Panc1 (cell line): ENCODE measurements around the gene CDH15. TPM values are rescaled to one million over a fixed set of nuclear protein-coding genes. Genes with fewer than 3 reads are reported as not detected.

Source experiments
- ATAC-seq: fragments of 200-7000 bp; cut with Tn5 transposase; 2 replicates; pipeline ENCODE4 v1.9.1; 2020; ENCODE audit warnings: mild to moderate bottlenecking, moderate library complexity
- BruUV-seq: library from RNA; stranded (reverse); fragments of 400-500 nt; replicated peaks from 2 replicates; lab custom pipeline; 2021; lab: Mats Ljungman, UMichigan
- CTCF ChIA-PET: fragments of 300-600 bp; sonication (Branson Sonifier 250); formaldehyde crosslinking; loops from one replicate; lab custom pipeline; 2022; ENCODE audit warnings: antibody characterized with exemption; lab: Charles Lee
- POLR2A ChIA-PET: fragments of 300-600 bp; sonication (Branson Sonifier 250); formaldehyde crosslinking; loops from one replicate; lab custom pipeline; 2022; ENCODE audit warnings: antibody characterized with exemption; lab: Charles Lee
- DNase-seq: peaks from one replicate; pipeline ENCODE4 v3.0.0-alpha.2; 2010; ENCODE audit warnings: low read depth, low spot score
- H3K27ac ChIP-seq: 2 replicates; pipeline ENCODE4 v1.5.1; 2011; ENCODE audit warnings: mild to moderate bottlenecking, low read length, inconsistent platforms
- H3K27me3 ChIP-seq: fragments of 200-500 bp; sonication (Bioruptor generic); 2 replicates; pipeline ENCODE4 v1.6.0; 2014; ENCODE audit warnings: low read length, inconsistent platforms; ENCODE audit not compliant: control insufficient read depth, insufficient read depth
- H3K36me3 ChIP-seq: fragments of 200-500 bp; sonication (Bioruptor generic); 2 replicates; pipeline ENCODE4 v1.5.1; 2014; ENCODE audit warnings: inconsistent platforms, mild to moderate bottlenecking, low read length, moderate library complexity; ENCODE audit not compliant: control insufficient read depth, insufficient read depth
- H3K4me1 ChIP-seq: 2 replicates; pipeline ENCODE4 v1.5.1; 2011; ENCODE audit warnings: inconsistent platforms, mild to moderate bottlenecking, low read length, moderate library complexity; ENCODE audit not compliant: control insufficient read depth, insufficient read depth
- H3K4me3 ChIP-seq, 2 experiments: 2 replicates each; pipeline ENCODE4 v1.5.1; 2011 to 2012; ENCODE audit warnings: low read depth in 2 of 2, low read length in 2 of 2, mild to moderate bottlenecking in 2 of 2, inconsistent platforms in 1 of 2, moderate library complexity in 1 of 2
- H3K9me3 ChIP-seq: fragments of 200-500 bp; sonication (Bioruptor generic); 2 replicates; pipeline ENCODE4 v1.5.1; 2014; ENCODE audit warnings: low read depth, mild to moderate bottlenecking, inconsistent platforms, low read length, moderate library complexity; ENCODE audit not compliant: control insufficient read depth, insufficient read depth
- POLR2AphosphoS5 ChIP-seq: IDR thresholded peaks from 2 replicates; pipeline ENCODE4 v1.6.1; 2012; ENCODE audit warnings: mild to moderate bottlenecking, low read depth, low read length, moderate library complexity
- SIN3A ChIP-seq: IDR thresholded peaks from 2 replicates; pipeline ENCODE4 v1.6.1; 2012; ENCODE audit warnings: low read depth, mild to moderate bottlenecking, low read length, moderate library complexity, borderline replicate concordance; ENCODE audit not compliant: insufficient read depth
- TCF7L2 ChIP-seq: IDR thresholded peaks from 2 replicates; pipeline ENCODE4 v1.6.1; 2011; ENCODE audit warnings: mild to moderate bottlenecking, low read depth, low read length, inconsistent platforms
- in situ Hi-C: cut with HindIII; loops from 2 replicates; pipeline ENCODE4 v1.10.0; 2016; ENCODE audit warnings: low sequenced_read_pairs, low pct_unique_long_range_greater_than_20kb
- intact Hi-C: fragments of 100-400 bp; cut with micrococcal nuclease; formaldehyde crosslinking; loops from one replicate; pipeline ENCODE4 v1.10.0; 2022; ENCODE audit not compliant: unreplicated experiment
- total RNA-seq: library from RNA; stranded (reverse); gene quantifications from one replicate; pipeline ENCODE4 v1.2.1, GENCODE V29; 2021; ENCODE audit not compliant: unreplicated experiment
- TF ChIP-seq, protein P1 (sequence below): fragments of 450-650 bp; IDR thresholded peaks from 2 replicates; pipeline ENCODE4 v1.5.1; 2017; ENCODE audit warnings: mild to moderate bottlenecking
- TF ChIP-seq, protein P2 (sequence below), 2 experiments: IDR thresholded peaks; 2 replicates each; pipeline ENCODE4 v1.6.1; 2011 to 2012; ENCODE audit warnings: low read depth in 2 of 2, control low read depth in 1 of 2, low read length in 1 of 2, mild to moderate bottlenecking in 1 of 2, moderate library complexity in 1 of 2; ENCODE audit not compliant: insufficient read depth in 1 of 2

The CDH15 gene
- total RNA-seq, 1 experiment from 2014 or later, result 0.51 TPM

GRCh38 chr16:89139907-89140361 is 31.6 kb upstream of the CDH15 start:
- Histone ChIP-seq H3K9me3 (no peaks in the 10 kb centered on the region), H3K27ac (no peak overlapping the region), H3K4me1 (no peaks in the 10 kb centered on the region), H3K36me3 (no peaks in the 10 kb centered on the region), H3K4me3 (no peak overlapping the region), H3K27me3 (no peaks in the 10 kb centered on the region)
- DNase-seq (no peak), ATAC-seq (no peak)
- intact Hi-C loops (no loop called here), in situ Hi-C loops (no loop called here)
- CTCF ChIA-PET, result no interaction called here
- BruUV-seq, result no TSS peak
- POLR2A ChIA-PET, result no interaction called here
- TF ChIP-seq POLR2AphosphoS5, result no peak
- TF ChIP-seq, protein P1, sequence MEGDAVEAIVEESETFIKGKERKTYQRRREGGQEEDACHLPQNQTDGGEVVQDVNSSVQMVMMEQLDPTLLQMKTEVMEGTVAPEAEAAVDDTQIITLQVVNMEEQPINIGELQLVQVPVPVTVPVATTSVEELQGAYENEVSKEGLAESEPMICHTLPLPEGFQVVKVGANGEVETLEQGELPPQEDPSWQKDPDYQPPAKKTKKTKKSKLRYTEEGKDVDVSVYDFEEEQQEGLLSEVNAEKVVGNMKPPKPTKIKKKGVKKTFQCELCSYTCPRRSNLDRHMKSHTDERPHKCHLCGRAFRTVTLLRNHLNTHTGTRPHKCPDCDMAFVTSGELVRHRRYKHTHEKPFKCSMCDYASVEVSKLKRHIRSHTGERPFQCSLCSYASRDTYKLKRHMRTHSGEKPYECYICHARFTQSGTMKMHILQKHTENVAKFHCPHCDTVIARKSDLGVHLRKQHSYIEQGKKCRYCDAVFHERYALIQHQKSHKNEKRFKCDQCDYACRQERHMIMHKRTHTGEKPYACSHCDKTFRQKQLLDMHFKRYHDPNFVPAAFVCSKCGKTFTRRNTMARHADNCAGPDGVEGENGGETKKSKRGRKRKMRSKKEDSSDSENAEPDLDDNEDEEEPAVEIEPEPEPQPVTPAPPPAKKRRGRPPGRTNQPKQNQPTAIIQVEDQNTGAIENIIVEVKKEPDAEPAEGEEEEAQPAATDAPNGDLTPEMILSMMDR, result no peak

GRCh38 chr16:89140401-89140800 is 31.1 kb upstream of the CDH15 start:
- Histone ChIP-seq H3K4me3 (no peak overlapping the region), H3K4me1 (no peaks in the 10 kb centered on the region), H3K27me3 (no peaks in the 10 kb centered on the region), H3K27ac (no peak overlapping the region), H3K36me3 (no peaks in the 10 kb centered on the region), H3K9me3 (no peaks in the 10 kb centered on the region)
- no peak for TF ChIP-seq POLR2AphosphoS5
- TF ChIP-seq TCF7L2, result no peak
- TF ChIP-seq, protein P2, sequence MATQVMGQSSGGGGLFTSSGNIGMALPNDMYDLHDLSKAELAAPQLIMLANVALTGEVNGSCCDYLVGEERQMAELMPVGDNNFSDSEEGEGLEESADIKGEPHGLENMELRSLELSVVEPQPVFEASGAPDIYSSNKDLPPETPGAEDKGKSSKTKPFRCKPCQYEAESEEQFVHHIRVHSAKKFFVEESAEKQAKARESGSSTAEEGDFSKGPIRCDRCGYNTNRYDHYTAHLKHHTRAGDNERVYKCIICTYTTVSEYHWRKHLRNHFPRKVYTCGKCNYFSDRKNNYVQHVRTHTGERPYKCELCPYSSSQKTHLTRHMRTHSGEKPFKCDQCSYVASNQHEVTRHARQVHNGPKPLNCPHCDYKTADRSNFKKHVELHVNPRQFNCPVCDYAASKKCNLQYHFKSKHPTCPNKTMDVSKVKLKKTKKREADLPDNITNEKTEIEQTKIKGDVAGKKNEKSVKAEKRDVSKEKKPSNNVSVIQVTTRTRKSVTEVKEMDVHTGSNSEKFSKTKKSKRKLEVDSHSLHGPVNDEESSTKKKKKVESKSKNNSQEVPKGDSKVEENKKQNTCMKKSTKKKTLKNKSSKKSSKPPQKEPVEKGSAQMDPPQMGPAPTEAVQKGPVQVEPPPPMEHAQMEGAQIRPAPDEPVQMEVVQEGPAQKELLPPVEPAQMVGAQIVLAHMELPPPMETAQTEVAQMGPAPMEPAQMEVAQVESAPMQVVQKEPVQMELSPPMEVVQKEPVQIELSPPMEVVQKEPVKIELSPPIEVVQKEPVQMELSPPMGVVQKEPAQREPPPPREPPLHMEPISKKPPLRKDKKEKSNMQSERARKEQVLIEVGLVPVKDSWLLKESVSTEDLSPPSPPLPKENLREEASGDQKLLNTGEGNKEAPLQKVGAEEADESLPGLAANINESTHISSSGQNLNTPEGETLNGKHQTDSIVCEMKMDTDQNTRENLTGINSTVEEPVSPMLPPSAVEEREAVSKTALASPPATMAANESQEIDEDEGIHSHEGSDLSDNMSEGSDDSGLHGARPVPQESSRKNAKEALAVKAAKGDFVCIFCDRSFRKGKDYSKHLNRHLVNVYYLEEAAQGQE (IDR thresholded peaks at IDR 0.05; ENCODE audit: insufficient read depth in 1 of 2, low read depth in 2 of 2, low read length in 1 of 2), result no peak
- no peak for TF ChIP-seq SIN3A
- TF ChIP-seq, protein P1, result no peak
- intact Hi-C loops (no loop called here), in situ Hi-C loops (no loop called here)
- POLR2A ChIA-PET, result no interaction called here
- DNase-seq (no peak), ATAC-seq (no peak)
- CTCF ChIA-PET, result no interaction called here
- BruUV-seq, result no TSS peak
